PC-9 (cell line): ENCODE results near the gene F2RL2. TPM values are rescaled to one million over a fixed set of nuclear protein-coding genes. Genes with fewer than 3 reads are reported as not detected.

Source experiments
- Bru-seq: library from RNA; stranded (reverse); fragments of 400-500 nt; gene quantifications from one replicate; lab custom pipeline; 2021; lab: Mats Ljungman, UMichigan
- BruChase-seq, 2 experiments: library from RNA; stranded (reverse); fragments of 400-500 nt; gene quantifications; one replicate each; lab custom pipeline; 2021; lab: Mats Ljungman, UMichigan
- BruUV-seq: library from RNA; stranded (reverse); fragments of 400-500 nt; replicated peaks from 2 replicates; lab custom pipeline; 2021; lab: Mats Ljungman, UMichigan
- CTCF ChIA-PET: fragments of 300-600 bp; sonication (Branson Sonifier 250); formaldehyde crosslinking; loops from one replicate; lab custom pipeline; 2022; ENCODE audit warnings: antibody characterized with exemption; lab: Charles Lee
- POLR2A ChIA-PET: fragments of 300-600 bp; sonication (Branson Sonifier 250); formaldehyde crosslinking; loops from one replicate; lab custom pipeline; 2022; ENCODE audit warnings: antibody characterized with exemption; ENCODE audit not compliant: unreplicated experiment; lab: Charles Lee
- DNase-seq, 2 experiments: peaks; one replicate each; pipeline versions ENCODE4 v3.0.0 to v3.0.0-alpha.2; 2015 to 2022; ENCODE audit warnings: mixed read lengths in 1 of 2
- H2AFZ ChIP-seq: fragments of 200-600 bp; sonication (generic); 2 replicates; pipeline ENCODE4 v1.8.1; 2017; ENCODE audit warnings: antibody characterized with exemption
- H3F3A ChIP-seq: fragments of 200-600 bp; sonication (generic); 2 replicates; pipeline ENCODE4 v1.8.1; 2017; ENCODE audit warnings: antibody characterized with exemption, mild to moderate bottlenecking, low read depth; ENCODE audit not compliant: insufficient read depth
- H3K27ac ChIP-seq: fragments of 200-600 bp; sonication (generic); 2 replicates; pipeline ENCODE4 v1.6.1; 2016; ENCODE audit warnings: mixed run types
- H3K27me3 ChIP-seq: fragments of 200-600 bp; sonication (generic); 2 replicates; pipeline ENCODE4 v1.6.1; 2016; ENCODE audit warnings: low read depth, mixed run types; ENCODE audit not compliant: insufficient read depth
- H3K36me3 ChIP-seq: fragments of 200-600 bp; sonication (generic); 2 replicates; pipeline ENCODE4 v1.6.1; 2016; ENCODE audit warnings: low read depth, mixed run types
- H3K4me1 ChIP-seq: fragments of 200-600 bp; sonication (generic); replicated peaks from 2 replicates; pipeline ENCODE4 v1.6.1; 2016; ENCODE audit warnings: mixed run types; ENCODE audit not compliant: insufficient read depth
- H3K4me2 ChIP-seq: fragments of 200-600 bp; sonication (generic); 2 replicates; pipeline ENCODE4 v1.6.1; 2017; ENCODE audit warnings: mixed run types
- H3K4me3 ChIP-seq: fragments of 200-600 bp; sonication (generic); 2 replicates; pipeline ENCODE4 v1.6.1; 2016; ENCODE audit warnings: mixed run types
- H3K79me2 ChIP-seq: fragments of 200-600 bp; sonication (generic); 2 replicates; pipeline ENCODE4 v1.6.1; 2017; ENCODE audit warnings: low read depth, mixed run types
- H3K9me2 ChIP-seq: fragments of 200-600 bp; sonication (generic); 2 replicates; pipeline ENCODE4 v1.8.1; 2017; ENCODE audit warnings: mild to moderate bottlenecking; ENCODE audit not compliant: insufficient read depth
- H3K9me3 ChIP-seq: fragments of 200-600 bp; sonication (generic); 2 replicates; pipeline ENCODE4 v1.8.1; 2016; ENCODE audit warnings: low read depth; ENCODE audit not compliant: insufficient read depth
- H4K20me1 ChIP-seq: fragments of 200-600 bp; sonication (generic); 2 replicates; pipeline ENCODE4 v1.8.1; 2017; ENCODE audit not compliant: insufficient read depth
- EZH2 ChIP-seq: fragments of 200-600 bp; sonication (generic); IDR thresholded peaks from 2 replicates; pipeline ENCODE4 v1.8.0; 2017; ENCODE audit warnings: antibody characterized with exemption, low read depth
- intact Hi-C: fragments of 100-400 bp; cut with micrococcal nuclease; formaldehyde crosslinking; loops from one replicate; pipeline ENCODE4 v1.10.0; 2022; ENCODE audit not compliant: unreplicated experiment
- long read RNA-seq: library from polyadenylated mRNA; stranded (forward); transcript quantifications from one replicate; pipeline ENCODE4 v2.0.0, GENCODE V29; 2022
- total RNA-seq: library from RNA; stranded (reverse); gene quantifications from 2 replicates; pipeline ENCODE4 v1.2.3, GENCODE V29; 2021
- TF ChIP-seq, protein P1 (sequence below): fragments of 200-600 bp; sonication (generic); conservative IDR thresholded peaks from 2 replicates; pipeline ENCODE4 v1.6.1; 2017; ENCODE audit warnings: mixed run types, antibody characterized with exemption, mild to moderate bottlenecking, moderate library complexity

Gene F2RL2, protein sequence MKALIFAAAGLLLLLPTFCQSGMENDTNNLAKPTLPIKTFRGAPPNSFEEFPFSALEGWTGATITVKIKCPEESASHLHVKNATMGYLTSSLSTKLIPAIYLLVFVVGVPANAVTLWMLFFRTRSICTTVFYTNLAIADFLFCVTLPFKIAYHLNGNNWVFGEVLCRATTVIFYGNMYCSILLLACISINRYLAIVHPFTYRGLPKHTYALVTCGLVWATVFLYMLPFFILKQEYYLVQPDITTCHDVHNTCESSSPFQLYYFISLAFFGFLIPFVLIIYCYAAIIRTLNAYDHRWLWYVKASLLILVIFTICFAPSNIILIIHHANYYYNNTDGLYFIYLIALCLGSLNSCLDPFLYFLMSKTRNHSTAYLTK
- total RNA-seq: 1.5 and 3.5 TPM in 2 replicates
- Bru-seq, nascent RNA: percentile 65 among the genes with signal in this experiment
- BruChase-seq, experiment 1, labeled RNA remaining after a 2-hour chase: percentile 58 among the genes with signal in this experiment
- percentile 83 among the genes with signal in this experiment for BruChase-seq, experiment 2, labeled RNA remaining after a 6-hour chase
- long read RNA-seq, partial matches to known transcripts: 0 of 3 reads
- long read RNA-seq, other reads (novel, unspliced or antisense): 0 of 3 reads

GRCh38 chr5:76622973-76623596, at the start of gene F2RL2:
Gene F2RL2, minus strand, starts transcription at chr5:76623403. Its CDS starts 173 bp downstream, at chr5:76623230.
- CTCF ChIA-PET: no interaction called here
- H3K27ac ChIP-seq: no peak within 1 kb of the TSS
- no peaks in the 10 kb centered on the region for H3K27me3 ChIP-seq
- BruUV-seq: no TSS peak
- peak; percentile 32 to 50 for DNase-seq
- peak within 1 kb of the TSS; percentile 23; the same call in 1 of the 2 replicates for H3K4me3 ChIP-seq
- no peaks in the 10 kb centered on the region for H3K36me3 ChIP-seq
- no peak for TF ChIP-seq EZH2
- TF ChIP-seq, protein P1, sequence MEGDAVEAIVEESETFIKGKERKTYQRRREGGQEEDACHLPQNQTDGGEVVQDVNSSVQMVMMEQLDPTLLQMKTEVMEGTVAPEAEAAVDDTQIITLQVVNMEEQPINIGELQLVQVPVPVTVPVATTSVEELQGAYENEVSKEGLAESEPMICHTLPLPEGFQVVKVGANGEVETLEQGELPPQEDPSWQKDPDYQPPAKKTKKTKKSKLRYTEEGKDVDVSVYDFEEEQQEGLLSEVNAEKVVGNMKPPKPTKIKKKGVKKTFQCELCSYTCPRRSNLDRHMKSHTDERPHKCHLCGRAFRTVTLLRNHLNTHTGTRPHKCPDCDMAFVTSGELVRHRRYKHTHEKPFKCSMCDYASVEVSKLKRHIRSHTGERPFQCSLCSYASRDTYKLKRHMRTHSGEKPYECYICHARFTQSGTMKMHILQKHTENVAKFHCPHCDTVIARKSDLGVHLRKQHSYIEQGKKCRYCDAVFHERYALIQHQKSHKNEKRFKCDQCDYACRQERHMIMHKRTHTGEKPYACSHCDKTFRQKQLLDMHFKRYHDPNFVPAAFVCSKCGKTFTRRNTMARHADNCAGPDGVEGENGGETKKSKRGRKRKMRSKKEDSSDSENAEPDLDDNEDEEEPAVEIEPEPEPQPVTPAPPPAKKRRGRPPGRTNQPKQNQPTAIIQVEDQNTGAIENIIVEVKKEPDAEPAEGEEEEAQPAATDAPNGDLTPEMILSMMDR: no peak
- peaks cover 8% of the 10 kb centered on the region; the same call in 1 of the 2 replicates for H3K4me1 ChIP-seq
- 0 out of 2 replicates have a peak, but pooled peaks cover 3% of the 10 kb centered on the region for H3K9me3 ChIP-seq
- H3F3A ChIP-seq: no peaks in the 10 kb centered on the region
- POLR2A ChIA-PET: no interaction called here
- peak within 1 kb of the TSS; percentile 73 for H3K4me2 ChIP-seq
- intact Hi-C loops: no loop called here
- no peaks in the 10 kb centered on the region for H3K79me2 ChIP-seq
- no peak within 1 kb of the TSS; the same call in 1 of the 2 replicates for H2AFZ ChIP-seq
- H4K20me1 ChIP-seq: no peaks in the 10 kb centered on the region
- H3K9me2 ChIP-seq: no peaks in the 10 kb centered on the region

GRCh38 chr5:76672242-76672641, 49.0 kb upstream of the F2RL2 start:
- Histone ChIP-seq H2AFZ (no peak overlapping the region), H3K27me3 (no peaks in the 10 kb centered on the region), H3K9me2 (no peaks in the 10 kb centered on the region), H3K4me2 (no peak overlapping the region), H3K36me3 (no peaks in the 10 kb centered on the region), H3K4me1 (no peaks in the 10 kb centered on the region), H3K9me3 (no peaks in the 10 kb centered on the region), H3F3A (no peaks in the 10 kb centered on the region), H3K4me3 (no peak overlapping the region), H3K27ac (no peak overlapping the region), H4K20me1 (no peaks in the 10 kb centered on the region), H3K79me2 (no peaks in the 10 kb centered on the region)
- ChIA-PET POLR2A (no interaction called here), CTCF (no interaction called here)
- TF ChIP-seq, protein P1: no peak
- TF ChIP-seq EZH2: no peak
- DNase-seq: no peak
- intact Hi-C loops: no loop called here
- BruUV-seq: no TSS peak

- ChIA-PET POLR2A (no interaction called here), CTCF (interaction anchor here (0.9 kb wide), 1 partner anchor 68 kb away, joined by 4 read pairs; no protein-coding TSS in a partner anchor)
- H4K20me1 ChIP-seq: no peaks in the 10 kb centered on the region
- BruUV-seq: no TSS peak
- no peaks in the 10 kb centered on the region for H3K36me3 ChIP-seq
- no peak overlapping the region for H2AFZ ChIP-seq
- TF ChIP-seq, protein P1: no peak
- TF ChIP-seq EZH2: no peak
- H3K4me2 ChIP-seq: no peak overlapping the region
- H3K9me2 ChIP-seq: no peaks in the 10 kb centered on the region
- H3K9me3 ChIP-seq: no peaks in the 10 kb centered on the region
- no peaks in the 10 kb centered on the region for H3K4me1 ChIP-seq
- no peaks in the 10 kb centered on the region for H3K27me3 ChIP-seq
- no peak for DNase-seq
- no peaks in the 10 kb centered on the region for H3K79me2 ChIP-seq
- H3F3A ChIP-seq: no peaks in the 10 kb centered on the region
- intact Hi-C loops: no loop called here
- no peak overlapping the region for H3K27ac ChIP-seq
- H3K4me3 ChIP-seq: no peak overlapping the region
Measured at GRCh38 chr5:76670508-76670907, 47.3 kb upstream of the F2RL2 start.
